Body of pancreas (tissue), 4 donors: Measurements from ENCODE around the gene RABAC1. TPM values are rescaled to one million over a fixed set of nuclear protein-coding genes. Genes with fewer than 3 reads are reported as not detected.

ENCODE experiments used
- ATAC-seq: fragments of 150-250 bp; one replicate; pipeline ENCODE4 v1.9.1; 2016
- DNase-seq, 4 donors: peaks; one replicate each; pipeline ENCODE4 v3.0.0-alpha.2; 2019
- H3K27ac ChIP-seq, 4 donors: fragments of 200-600 bp; sonication (generic); 1 replicate in 3 of 4; 2 replicates in 1 of 4; pipeline versions ENCODE4 v1.5.1 to v1.6.1; 2016 to 2019; ENCODE audit warnings: mild to moderate bottlenecking in 1 of 4, mixed read lengths in 1 of 4, moderate library complexity in 1 of 4
- H3K27me3 ChIP-seq, 2 donors: fragments of 200-600 bp; sonication (generic); one replicate each; pipeline ENCODE4 v1.6.0; 2016; ENCODE audit warnings: mild to moderate bottlenecking in 1 of 2
- H3K36me3 ChIP-seq, 2 donors: fragments of 200-600 bp; sonication (generic); replicated peaks in 1 of 2; 2 replicates each; pipeline ENCODE4 v1.5.1; 2016; ENCODE audit warnings: low read depth in 2 of 2; ENCODE audit not compliant: insufficient read depth in 1 of 2
- H3K4me1 ChIP-seq: fragments of 200-600 bp; sonication (generic); one replicate; pipeline ENCODE4 v1.6.0; 2016
- H3K4me3 ChIP-seq, 2 donors: fragments of 200-600 bp; sonication (generic); 1 replicate in 1 of 2; 2 replicates in 1 of 2; pipeline ENCODE4 v1.5.1; 2016 to 2019
- H3K9me3 ChIP-seq, 3 donors: fragments of 200-600 bp; sonication (generic); 1 replicate in 2 of 3; 2 replicates in 1 of 3; pipeline ENCODE4 v1.5.1; 2016
- POLR2A ChIP-seq, 3 donors: fragments of 450-650 bp; IDR thresholded peaks; one replicate each; pipeline ENCODE4 v1.6.1; 2016; ENCODE audit warnings: antibody characterized with exemption in 3 of 3, mild to moderate bottlenecking in 2 of 3
- WGBS, 2 donors: methylation state at CpG; one replicate each; pipeline ENCODE4 v1.1.5; 2017; 5-methylcytosine and 5-hydroxymethylcytosine counted together
- intact Hi-C: fragments of 100-400 bp; cut with DNase I; formaldehyde crosslinking; loops from one replicate; pipeline ENCODE4 v1.15.1; 2023
- total RNA-seq, 2 donors: library from RNA; depleted of rRNA; stranded (reverse); fragments of >200 nt; gene quantifications; one replicate each; pipeline ENCODE4 v1.1.0, GENCODE V29; 2016
- TF ChIP-seq, protein P1 (sequence below), 7 experiments: fragments of 450-650 bp in 4 of 7; fragments of 200-600 bp in 3 of 7; sonication (generic) in 3 of 7; IDR thresholded peaks; one replicate each; pipeline ENCODE4 v1.5.1; 2016 to 2019; ENCODE audit warnings: antibody characterized with exemption in 7 of 7

The RABAC1 gene
- total RNA-seq, 2 donors from 2014 or later: 87.3 to 88.5 TPM

DNA sequence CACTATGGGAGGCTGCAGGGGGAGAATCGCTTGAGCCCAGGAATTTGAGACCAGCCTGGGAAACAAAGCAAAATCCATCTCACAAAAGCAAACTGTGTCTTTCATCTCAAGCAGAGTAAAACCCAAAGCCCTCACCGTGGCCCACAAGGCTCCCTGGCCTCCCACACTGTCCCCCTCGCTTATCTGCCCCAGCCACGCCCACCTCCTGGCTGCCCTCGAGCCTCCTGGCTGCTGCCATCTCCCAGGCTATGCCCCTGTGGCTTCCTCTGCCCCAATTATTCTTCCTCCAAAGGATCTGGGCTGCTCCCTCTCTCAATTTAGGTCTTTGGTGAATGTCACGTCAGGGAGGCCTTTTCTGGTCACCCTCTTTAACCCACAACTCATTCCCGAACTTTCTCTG, 3.6 kb downstream of the RABAC1 start:
- no peak overlapping the region for H3K27ac ChIP-seq
- intact Hi-C loops: loop anchor here (5.0 kb wide), 1 partner anchor 78 kb away; the partner anchor contains the start of gene CD79A
- no peaks in the 10 kb centered on the region for H3K36me3 ChIP-seq
- no peak overlapping the region for H3K4me3 ChIP-seq
- no peaks in the 10 kb centered on the region for H3K9me3 ChIP-seq
- ATAC-seq (no peak), DNase-seq (no peak)
- peaks cover 15% of the 10 kb centered on the region for H3K4me1 ChIP-seq
- 67 to 69% methylated on average over 7 of the region's 7 CpGs for WGBS, 2 donors
- no peaks in the 10 kb centered on the region for H3K27me3 ChIP-seq
- TF ChIP-seq POLR2A (IDR thresholded peaks at IDR 0.05): no peak
- TF ChIP-seq, protein P1, sequence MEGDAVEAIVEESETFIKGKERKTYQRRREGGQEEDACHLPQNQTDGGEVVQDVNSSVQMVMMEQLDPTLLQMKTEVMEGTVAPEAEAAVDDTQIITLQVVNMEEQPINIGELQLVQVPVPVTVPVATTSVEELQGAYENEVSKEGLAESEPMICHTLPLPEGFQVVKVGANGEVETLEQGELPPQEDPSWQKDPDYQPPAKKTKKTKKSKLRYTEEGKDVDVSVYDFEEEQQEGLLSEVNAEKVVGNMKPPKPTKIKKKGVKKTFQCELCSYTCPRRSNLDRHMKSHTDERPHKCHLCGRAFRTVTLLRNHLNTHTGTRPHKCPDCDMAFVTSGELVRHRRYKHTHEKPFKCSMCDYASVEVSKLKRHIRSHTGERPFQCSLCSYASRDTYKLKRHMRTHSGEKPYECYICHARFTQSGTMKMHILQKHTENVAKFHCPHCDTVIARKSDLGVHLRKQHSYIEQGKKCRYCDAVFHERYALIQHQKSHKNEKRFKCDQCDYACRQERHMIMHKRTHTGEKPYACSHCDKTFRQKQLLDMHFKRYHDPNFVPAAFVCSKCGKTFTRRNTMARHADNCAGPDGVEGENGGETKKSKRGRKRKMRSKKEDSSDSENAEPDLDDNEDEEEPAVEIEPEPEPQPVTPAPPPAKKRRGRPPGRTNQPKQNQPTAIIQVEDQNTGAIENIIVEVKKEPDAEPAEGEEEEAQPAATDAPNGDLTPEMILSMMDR (IDR thresholded peaks at IDR 0.05): no peak

DNA sequence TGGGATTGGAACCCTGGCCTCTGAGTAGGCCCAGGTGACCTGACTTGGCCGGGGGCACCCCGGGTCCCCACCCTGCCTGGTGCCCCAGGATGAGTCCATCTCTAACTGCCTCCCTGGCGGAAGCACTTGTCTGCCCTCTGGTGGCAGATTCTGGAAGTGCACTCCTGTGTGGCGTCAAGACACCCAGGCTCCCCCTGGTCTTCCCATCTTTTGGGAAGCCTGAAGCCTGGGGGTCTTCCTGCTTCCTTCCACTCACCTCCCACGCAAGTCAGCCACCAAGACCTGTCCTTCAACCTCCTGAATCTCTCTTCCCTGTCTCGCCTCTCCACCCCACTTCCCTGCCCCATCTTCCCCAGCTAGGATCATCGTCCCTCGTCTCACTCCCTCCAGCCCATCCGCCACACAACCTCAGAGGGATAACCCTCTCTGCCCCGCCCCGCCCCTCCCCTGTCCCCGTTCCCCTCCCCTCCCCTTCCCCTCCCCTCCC, 7.4 kb downstream of the RABAC1 start:
- peak; percentile 70 to 83 (median 80) for DNase-seq
- 3 to 4% methylated on average over 11 of the region's 12 CpGs for WGBS, 2 donors
- no peak overlapping the region for H3K27ac ChIP-seq
- no peaks in the 10 kb centered on the region for H3K36me3 ChIP-seq
- ATAC-seq: peak; percentile 67
- H3K9me3 ChIP-seq: no peaks in the 10 kb centered on the region
- no peak overlapping the region for H3K4me3 ChIP-seq
- no peaks in the 10 kb centered on the region for H3K4me1 ChIP-seq
- intact Hi-C loops: no loop called here
- no peaks in the 10 kb centered on the region for H3K27me3 ChIP-seq
- TF ChIP-seq, protein P1 (IDR thresholded peaks at IDR 0.05): peak; percentile 72 to 99 (median 92)
- no peak for TF ChIP-seq POLR2A (IDR thresholded peaks at IDR 0.05)

DNA sequence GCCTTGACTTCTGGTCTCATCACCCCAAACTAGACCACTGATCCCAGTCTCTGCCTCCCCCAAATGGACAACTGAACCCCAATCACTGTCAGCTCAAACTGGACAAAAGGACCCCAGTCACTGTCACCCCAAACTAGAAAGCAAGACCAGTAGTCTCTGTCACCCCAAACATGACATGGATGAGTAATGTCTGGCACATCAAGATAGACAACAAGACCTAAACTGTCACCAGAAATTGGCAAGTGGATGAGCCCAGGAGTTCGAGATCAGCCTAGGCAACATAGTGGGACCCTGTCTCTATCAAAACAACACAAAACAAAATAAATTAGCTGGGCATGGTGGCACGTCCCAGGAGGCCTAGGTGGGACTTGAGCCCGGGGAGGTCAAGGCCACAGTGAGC, 12.0 kb downstream of the RABAC1 start:
- no peaks in the 10 kb centered on the region for H3K4me1 ChIP-seq
- DNase-seq (no peak), ATAC-seq (no peak)
- H3K9me3 ChIP-seq: no peaks in the 10 kb centered on the region
- intact Hi-C loops: loop anchor here (5.0 kb wide), 1 partner anchor 75 kb away; no protein-coding TSS in a partner anchor
- WGBS, 2 donors: 80 to 86% methylated on average over 3 of the region's 3 CpGs
- H3K27me3 ChIP-seq: no peaks in the 10 kb centered on the region
- TF ChIP-seq, protein P1 (IDR thresholded peaks at IDR 0.05): no peak
- TF ChIP-seq POLR2A (IDR thresholded peaks at IDR 0.05): no peak
- H3K27ac ChIP-seq: no peak overlapping the region
- no peaks in the 10 kb centered on the region for H3K36me3 ChIP-seq
- H3K4me3 ChIP-seq: no peak overlapping the region

DNA sequence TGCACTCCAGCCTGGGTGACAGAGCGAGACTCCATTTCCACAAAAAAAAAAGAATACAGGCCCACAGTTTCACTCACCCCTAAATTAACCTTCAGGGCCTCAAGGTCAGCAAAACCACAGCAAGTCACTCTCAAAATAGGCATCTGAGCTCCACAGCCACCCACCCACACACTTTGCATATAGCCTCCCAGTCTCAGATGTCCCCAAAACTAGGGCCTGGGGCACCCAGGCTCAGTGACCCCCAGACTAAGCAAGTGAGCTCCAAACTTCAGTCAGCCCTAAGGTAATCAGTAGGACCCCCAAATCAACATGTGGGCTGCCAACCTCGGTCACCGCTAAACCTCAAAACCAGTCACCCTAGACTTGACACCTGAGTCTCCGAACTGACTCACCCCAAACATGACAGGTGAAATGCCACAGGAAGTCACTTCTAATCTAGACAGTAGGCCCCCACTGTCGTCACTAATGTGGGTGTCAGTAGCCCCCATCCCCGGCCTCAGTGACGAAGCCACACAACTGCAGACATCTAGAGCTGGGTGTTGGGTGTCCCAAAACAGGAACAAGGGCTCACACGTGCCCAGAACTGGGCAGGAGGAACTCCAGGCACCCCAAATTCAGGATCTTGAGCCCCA, 13.9 kb downstream of the RABAC1 start:
- TF ChIP-seq, protein P1 (IDR thresholded peaks at IDR 0.05): no peak
- no peak for TF ChIP-seq POLR2A (IDR thresholded peaks at IDR 0.05)
- no peaks in the 10 kb centered on the region for H3K36me3 ChIP-seq
- ATAC-seq (no peak), DNase-seq (peak in 2 of 4 donors; percentile 27 to 53)
- 72 to 90% methylated on average over 3 to 8 of the region's 8 CpGs for WGBS, 2 donors
- intact Hi-C loops: loop anchor here (5.0 kb wide), 1 partner anchor 73 kb away; no protein-coding TSS in a partner anchor
- H3K4me1 ChIP-seq: peaks cover 9% of the 10 kb centered on the region
- no peak overlapping the region for H3K4me3 ChIP-seq
- H3K27ac ChIP-seq: no peak overlapping the region
- peaks cover 0 to 10% of the 10 kb centered on the region in 2 donors for H3K27me3 ChIP-seq
- no peaks in the 10 kb centered on the region for H3K9me3 ChIP-seq

DNA sequence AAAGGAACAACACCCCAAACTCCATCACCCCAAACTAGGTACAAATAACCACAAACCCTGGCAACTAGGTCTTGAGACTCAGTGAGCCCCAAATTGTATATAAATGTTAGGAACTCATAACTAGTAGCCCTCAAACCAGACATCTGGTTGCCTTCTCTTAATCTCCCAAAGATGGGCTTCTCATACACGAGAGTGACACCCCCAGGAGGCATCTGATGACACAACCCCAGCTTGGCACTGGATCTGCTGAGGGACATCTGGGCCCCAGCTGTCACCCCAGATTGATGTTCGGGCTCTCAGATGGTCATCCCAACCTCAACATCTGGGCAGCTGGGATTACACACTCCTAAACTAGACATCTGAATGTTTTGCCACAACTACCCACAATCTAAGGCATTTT, 14.8 kb downstream of the RABAC1 start:
- DNase-seq (no peak), ATAC-seq (no peak)
- no peak overlapping the region for H3K4me3 ChIP-seq
- no peaks in the 10 kb centered on the region for H3K9me3 ChIP-seq
- no peaks in the 10 kb centered on the region for H3K36me3 ChIP-seq
- H3K27me3 ChIP-seq: peaks cover 0 to 10% of the 10 kb centered on the region in 2 donors
- no peak for TF ChIP-seq POLR2A (IDR thresholded peaks at IDR 0.05)
- TF ChIP-seq, protein P1 (IDR thresholded peaks at IDR 0.05): no peak
- peaks cover 14% of the 10 kb centered on the region for H3K4me1 ChIP-seq
- no peak overlapping the region for H3K27ac ChIP-seq
- WGBS, 2 donors: 0 to 55% methylated on average over 1 to 2 of the region's 2 CpGs
- intact Hi-C loops: no loop called here
